Progenitor cell of endocrine pancreas (in vitro differentiated cells): ENCODE measurements around the gene BLTP3A. TPM values are rescaled to one million over a fixed set of nuclear protein-coding genes. Genes with fewer than 3 reads are reported as not detected.

ENCODE experiments used
- DNase-seq: peaks from one replicate; pipeline ENCODE4 v3.0.0; 2021; ENCODE audit warnings: low spot score; ENCODE audit not compliant: unreplicated experiment
- H3K27ac Mint-ChIP-seq: 2 replicates; pipeline ENCODE4 v1.8.0; 2021; ENCODE audit warnings: mild to moderate bottlenecking, moderate library complexity, mixed read lengths
- H3K27me3 Mint-ChIP-seq: 2 replicates; pipeline ENCODE4 v1.8.0; 2021; ENCODE audit warnings: mixed read lengths
- H3K36me3 Mint-ChIP-seq: 2 replicates; pipeline ENCODE4 v1.8.0; 2022; ENCODE audit warnings: mixed read lengths; ENCODE audit not compliant: insufficient read depth
- H3K4me1 Mint-ChIP-seq: 2 replicates; pipeline ENCODE4 v1.8.0; 2021; ENCODE audit warnings: low read depth, mixed read lengths
- H3K4me3 Mint-ChIP-seq: 2 replicates; pipeline ENCODE4 v1.8.0; 2021; ENCODE audit warnings: low read depth, mild to moderate bottlenecking, moderate library complexity, mixed read lengths
- H3K9me3 Mint-ChIP-seq: 2 replicates; pipeline ENCODE4 v1.8.0; 2021; ENCODE audit warnings: low read depth, mixed read lengths
- CTCF ChIP-seq: fragments of 200-600 bp; sonication (generic); IDR thresholded peaks from one replicate; pipeline ENCODE4 v1.5.0; 2021; ENCODE audit warnings: antibody characterized with exemption, mild to moderate bottlenecking; ENCODE audit not compliant: unreplicated experiment
- total RNA-seq: library from RNA; stranded (reverse); gene quantifications from 2 replicates; pipeline ENCODE4 v1.2.1, GENCODE V29; 2021

The BLTP3A gene
- total RNA-seq, 1 donor from 2014 or later: 21.5 TPM

GRCh38 chr6:34819571-34820480, 27.9 kb downstream of the BLTP3A start:
- no peaks in the 10 kb centered on the region for H3K9me3 Mint-ChIP-seq
- H3K4me3 Mint-ChIP-seq: no peak overlapping the region
- TF ChIP-seq CTCF: no peak
- no peaks in the 10 kb centered on the region for H3K27me3 Mint-ChIP-seq
- DNase-seq: no peak
- H3K36me3 Mint-ChIP-seq: peaks cover 8% of the 10 kb centered on the region
- peaks cover 9% of the 10 kb centered on the region for H3K4me1 Mint-ChIP-seq
- peak overlapping the region; percentile 47 for H3K27ac Mint-ChIP-seq

- H3K9me3 Mint-ChIP-seq: no peaks in the 10 kb centered on the region
- peaks cover 18% of the 10 kb centered on the region for H3K36me3 Mint-ChIP-seq
- TF ChIP-seq CTCF: no peak
These were observed 37.3 kb downstream of the BLTP3A start for GRCh38 chr6:34829137-34829536.

GRCh38 chr6:34832942-34833341, 41.1 kb downstream of the BLTP3A start:
- DNase-seq: no peak
- Mint-ChIP-seq H3K27ac (no peak overlapping the region), H3K36me3 (peaks cover 19% of the 10 kb centered on the region), H3K27me3 (no peaks in the 10 kb centered on the region), H3K4me1 (no peaks in the 10 kb centered on the region), H3K9me3 (no peaks in the 10 kb centered on the region), H3K4me3 (no peak overlapping the region)
- no peak for TF ChIP-seq CTCF

More at GRCh38 chr6:34829137-34829536, 37.3 kb downstream of the BLTP3A start:
- DNase-seq: no peak
- H3K4me1 Mint-ChIP-seq: no peaks in the 10 kb centered on the region
- H3K4me3 Mint-ChIP-seq: no peak overlapping the region
- no peaks in the 10 kb centered on the region for H3K27me3 Mint-ChIP-seq
- H3K27ac Mint-ChIP-seq: no peak overlapping the region

- peaks cover 18% of the 10 kb centered on the region for H3K36me3 Mint-ChIP-seq
- H3K27ac Mint-ChIP-seq: no peak overlapping the region
- H3K4me1 Mint-ChIP-seq: no peaks in the 10 kb centered on the region
These were observed 43.1 kb downstream of the BLTP3A start for GRCh38 chr6:34834789-34835518.

More at GRCh38 chr6:34834789-34835518, 43.1 kb downstream of the BLTP3A start:
- no peak for TF ChIP-seq CTCF
- Mint-ChIP-seq H3K4me3 (no peak overlapping the region), H3K9me3 (no peaks in the 10 kb centered on the region), H3K27me3 (no peaks in the 10 kb centered on the region)
- DNase-seq: no peak
